HEK293 (cell line): ENCODE measurements around the gene TEDDM1.
A peak's percentile ranks its signal among the peaks of the same experiment; 100 is the strongest.

ENCODE experiments used
- CTCF ChIA-PET: fragments of 350-600 bp; formaldehyde crosslinking; extraction: SDS; loops from one replicate; lab custom pipeline; 2021; ENCODE audit warnings: antibody characterized with exemption; lab: Yijun Ruan, JAX
- POLR2A ChIA-PET: fragments of 300-600 bp; formaldehyde crosslinking; extraction: SDS; loops from one replicate; lab custom pipeline; 2020; ENCODE audit warnings: antibody characterized with exemption, inconsistent platforms; lab: Yijun Ruan, JAX
- H3K27ac ChIP-seq: fragments of 200-500 bp; sonication (Bioruptor generic); 2 replicates; pipeline ENCODE4 v1.5.1; 2014; ENCODE audit warnings: low read depth, low read length, control low read depth, inconsistent platforms; ENCODE audit errors: extremely low read depth
- H3K36me3 ChIP-seq, 2 experiments: fragments of 200-500 bp in 1 of 2; sonication (Bioruptor generic) in 1 of 2; 1 replicate in 1 of 2; 2 replicates in 1 of 2; pipeline ENCODE4 v1.5.1; 2014 to 2017; ENCODE audit warnings: inconsistent platforms in 2 of 2, low read length in 2 of 2; ENCODE audit not compliant: control insufficient read depth in 2 of 2, insufficient read depth in 1 of 2
- H3K4me1 ChIP-seq: fragments of 200-500 bp; sonication (Bioruptor generic); 2 replicates; pipeline ENCODE4 v1.5.1; 2014; ENCODE audit warnings: mild to moderate bottlenecking, low read length, inconsistent platforms; ENCODE audit not compliant: control insufficient read depth, insufficient read depth
- H3K4me3 ChIP-seq: 2 replicates; pipeline ENCODE4 v1.5.1; 2011; ENCODE audit warnings: low read depth, mild to moderate bottlenecking, control low read depth, low read length, moderate library complexity
- H3K9me3 ChIP-seq: fragments of 200-500 bp; sonication (Bioruptor generic); 2 replicates; pipeline ENCODE4 v1.5.1; 2014; ENCODE audit warnings: low read depth, low read length, inconsistent platforms; ENCODE audit not compliant: control insufficient read depth, insufficient read depth
- PATZ1 ChIP-seq: fragments of 450-650 bp; formaldehyde crosslinking; IDR thresholded peaks from 2 replicates; pipeline ENCODE4 v1.5.1; 2016; ENCODE audit warnings: missing biosample characterization, missing genetic modification characterization
- SALL2 ChIP-seq: fragments of 450-650 bp; formaldehyde crosslinking; IDR thresholded peaks from 2 replicates; pipeline ENCODE4 v1.5.0; 2017; ENCODE audit warnings: missing biosample characterization, mild to moderate bottlenecking, missing genetic modification characterization, borderline replicate concordance
- SCRT2 ChIP-seq: fragments of 450-650 bp; formaldehyde crosslinking; IDR thresholded peaks from 2 replicates; pipeline ENCODE4 v1.5.1; 2016; ENCODE audit warnings: missing biosample characterization, missing genetic modification characterization
- SETDB1 ChIP-seq: IDR thresholded peaks from one replicate; pipeline ENCODE4 v1.6.1; 2017; ENCODE audit warnings: mild to moderate bottlenecking, low read length, moderate library complexity, mixed read lengths; ENCODE audit not compliant: insufficient read length
- ZBTB10 ChIP-seq: fragments of 450-650 bp; formaldehyde crosslinking; IDR thresholded peaks from 2 replicates; pipeline ENCODE4 v1.5.1; 2016; ENCODE audit warnings: missing biosample characterization, missing genetic modification characterization
- ZBTB11 ChIP-seq: fragments of 450-650 bp; formaldehyde crosslinking; conservative IDR thresholded peaks from 2 replicates; pipeline ENCODE4 v1.5.1; 2016; ENCODE audit warnings: low read depth, missing biosample characterization, missing genetic modification characterization
- ZNF341 ChIP-seq: fragments of 450-650 bp; formaldehyde crosslinking; IDR thresholded peaks from 2 replicates; pipeline ENCODE4; 2016; ENCODE audit warnings: low read depth, missing biosample characterization, missing genetic modification characterization
- ZNF510 ChIP-seq: fragments of 450-650 bp; formaldehyde crosslinking; IDR thresholded peaks from 2 replicates; pipeline ENCODE4 v1.5.1; 2018; ENCODE audit warnings: mild to moderate bottlenecking, missing genetic modification characterization, missing biosample characterization; ENCODE audit not compliant: insufficient replicate concordance
- ZNF529 ChIP-seq: fragments of 450-650 bp; formaldehyde crosslinking; IDR thresholded peaks from 2 replicates; pipeline ENCODE4 v1.5.1; 2017; ENCODE audit warnings: missing genetic modification characterization, missing biosample characterization; ENCODE audit not compliant: insufficient replicate concordance
- ZNF530 ChIP-seq: fragments of 450-650 bp; formaldehyde crosslinking; IDR thresholded peaks from 2 replicates; pipeline ENCODE4 v1.5.1; 2016; ENCODE audit warnings: low read depth, missing biosample characterization, missing genetic modification characterization
- ZNF561 ChIP-seq: fragments of 450-650 bp; IDR thresholded peaks from 2 replicates; pipeline ENCODE4 v1.5.1; 2018; ENCODE audit warnings: missing biosample characterization, missing genetic modification characterization, borderline replicate concordance
- ZSCAN23 ChIP-seq: fragments of 450-650 bp; formaldehyde crosslinking; IDR thresholded peaks from 2 replicates; pipeline ENCODE4 v1.5.1; 2016; ENCODE audit warnings: missing biosample characterization, missing genetic modification characterization

The TEDDM1 gene

GRCh38 chr1:182405578-182405977, 5.1 kb upstream of the TEDDM1 start:
- Histone ChIP-seq H3K27ac (no peak overlapping the region), H3K4me1 (no peaks in the 10 kb centered on the region), H3K36me3 (no peaks in the 10 kb centered on the region), H3K9me3 (no peaks in the 10 kb centered on the region), H3K4me3 (no peak overlapping the region)
- CTCF ChIA-PET, result interaction anchor here (0.8 to 1.1 kb wide), 4 partner anchors 19 to 379 kb away, joined by 3 to 5 read pairs (median 4); no protein-coding TSS in a partner anchor
- TF ChIP-seq SETDB1, result peak; percentile 84
- TF ChIP-seq ZNF510 (tag by site-specific recombination), result no peak
- TF ChIP-seq ZBTB10, result no peak
- peak; percentile 51 for TF ChIP-seq SCRT2 (tag by site-specific recombination)
- POLR2A ChIA-PET, result no interaction called here

GRCh38 chr1:182404781-182405180, 4.3 kb upstream of the TEDDM1 start:
- TF ChIP-seq ZSCAN23, result no peak
- no peak for TF ChIP-seq PATZ1 (tag by site-specific recombination)
- TF ChIP-seq ZNF341 (tag by site-specific recombination), result no peak
- TF ChIP-seq ZBTB11 (tag by site-specific recombination), result no peak
- no peak for TF ChIP-seq ZNF561
- no peak for TF ChIP-seq SALL2 (tag by site-specific recombination)
- TF ChIP-seq ZNF529 (tag by site-specific recombination), result no peak
- no peak for TF ChIP-seq ZNF530 (tag by site-specific recombination)
- TF ChIP-seq, all 188 proteins: peak for 0
- H3K4me3 ChIP-seq, result no peak overlapping the region
- CTCF ChIA-PET, result interaction anchor here (0.9 to 1.1 kb wide), 4 partner anchors 20 to 380 kb away, joined by 3 to 5 read pairs (median 4); no protein-coding TSS in a partner anchor
- no peak overlapping the region for H3K27ac ChIP-seq
- H3K36me3 ChIP-seq, result no peaks in the 10 kb centered on the region
- H3K4me1 ChIP-seq, result no peaks in the 10 kb centered on the region
- POLR2A ChIA-PET, result no interaction called here
- H3K9me3 ChIP-seq, result no peaks in the 10 kb centered on the region
